ENCODE results near the gene CES2.

CES2 gene

DNA sequence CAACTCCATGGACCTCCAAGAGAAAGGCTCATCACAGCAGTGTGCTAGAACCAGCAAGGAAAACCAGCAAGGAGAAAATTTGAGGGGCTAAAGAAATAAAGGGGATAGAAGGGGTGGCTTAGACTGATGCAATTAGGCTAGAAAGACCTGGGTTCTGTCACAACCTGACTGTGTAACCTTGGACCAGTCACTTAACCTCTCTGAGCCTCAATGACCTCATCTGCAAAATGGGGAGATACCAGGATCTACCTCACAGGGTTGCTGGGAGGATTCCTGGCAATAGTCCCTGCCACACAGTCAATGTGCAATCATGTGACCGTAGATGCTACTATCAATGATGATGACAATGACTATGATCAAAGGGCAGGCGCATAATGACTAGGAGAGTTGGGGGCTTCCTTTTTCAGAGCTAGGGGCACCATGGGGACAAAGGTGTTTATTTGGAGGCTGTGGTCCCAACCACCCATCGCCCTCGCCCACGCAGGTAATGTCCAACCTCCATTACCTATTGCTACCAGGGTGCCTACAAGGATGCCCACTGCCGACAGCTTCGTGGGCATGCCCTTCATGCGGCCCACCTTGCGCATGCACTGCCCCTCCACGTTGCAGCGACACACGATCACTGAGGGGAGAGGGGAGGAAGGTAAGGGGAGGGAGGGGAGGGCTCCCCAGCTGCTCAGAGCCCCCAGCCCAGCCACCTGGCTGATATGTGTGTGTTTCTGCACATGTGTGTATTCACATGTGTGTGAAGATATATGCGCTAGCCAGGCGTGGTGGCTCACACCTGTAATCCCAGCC, 26.4 kb upstream of the CES2 start:
- Histone ChIP-seq H2AK5ac (ENCODE audit: low read length) (no peak overlapping the region), H2BK5ac (ENCODE audit: low read length) (no peak overlapping the region), H3K18ac (ENCODE audit: low read length) (no peak overlapping the region), H3K79me1 (ENCODE audit: low read length) (no peaks in the 10 kb centered on the region), H3K23ac (ENCODE audit: low read length) (no peak overlapping the region), H3K4ac (ENCODE audit: low read depth, low read length) (no peak overlapping the region), H3K9ac (ENCODE audit: low read length) (no peak overlapping the region), H2BK15ac (replicated peaks; ENCODE audit: low read depth) (no peak overlapping the region), H3K79me2 (ENCODE audit: control insufficient read depth, insufficient read depth, low read length) (no peaks in the 10 kb centered on the region), H3K36me3 (ENCODE audit: control insufficient read depth, insufficient read depth, low read length) (no peaks in the 10 kb centered on the region), H4K8ac (ENCODE audit: low read depth, low read length) (no peak overlapping the region), H3K56ac (ENCODE audit: low read length) (no peak overlapping the region), H3K27me3 (ENCODE audit: insufficient read depth, low read length, poor library complexity) (no peaks in the 10 kb centered on the region), H4K5ac (ENCODE audit: low read length) (no peak overlapping the region), H3K4me3 (ENCODE audit: low read length) (no peak overlapping the region), H3K4me1 (ENCODE audit: control insufficient read depth, low read depth, low read length) (no peaks in the 10 kb centered on the region), H3K4me2 (ENCODE audit: low read length) (no peak overlapping the region), H2BK120ac (ENCODE audit: low read depth, low read length) (no peak overlapping the region), H3K27ac (ENCODE audit: low read depth, low read length) (no peak overlapping the region)
- WGBS (ENCODE audit: extremely low coverage, insufficient coverage, low lambda C conversion rate): no CpG with 5 or more reads among the region's 14 CpGs
- no peak for DNase-seq

DNA sequence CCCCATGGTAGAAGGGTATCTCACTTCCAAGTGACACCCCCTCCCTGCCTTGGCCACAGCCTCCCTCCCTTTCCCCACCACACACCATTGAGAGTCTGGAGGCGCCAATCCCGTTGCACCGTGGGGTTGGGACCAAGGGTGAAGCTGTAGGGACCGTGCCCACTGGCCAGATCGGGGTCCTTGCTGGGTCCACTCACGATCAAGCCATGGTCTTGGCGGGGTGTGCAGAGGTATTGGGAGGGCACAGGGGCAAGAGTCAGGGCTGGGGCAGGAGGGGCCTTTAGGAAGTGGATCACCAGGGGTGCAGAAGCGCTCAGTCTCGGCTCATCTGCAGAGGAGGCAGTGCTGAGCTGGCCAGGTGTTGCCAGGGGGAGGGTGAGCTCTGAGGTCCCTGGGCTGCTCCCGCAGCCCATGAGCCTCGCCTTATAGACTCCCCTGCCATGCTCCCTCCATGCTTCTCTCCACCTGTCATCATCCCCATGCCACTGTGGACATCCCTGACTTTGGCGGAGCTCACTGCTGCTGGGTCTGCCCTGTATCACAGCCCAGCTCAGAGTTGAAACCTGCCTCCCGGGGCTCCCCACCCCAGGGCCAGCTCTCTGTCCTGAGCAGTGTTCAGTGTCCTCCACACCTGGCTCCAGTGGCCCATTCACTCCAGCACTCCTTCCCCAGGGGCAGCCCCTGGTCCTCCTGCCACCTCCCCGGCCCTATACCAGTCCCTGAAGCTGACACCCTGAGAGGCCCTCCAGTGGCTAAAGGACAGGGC, 25.0 kb upstream of the CES2 start:
- no peak overlapping the region for H3K27ac ChIP-seq (ENCODE audit: low read depth, low read length)
- no peak overlapping the region for H2AK5ac ChIP-seq (ENCODE audit: low read length)
- no peak overlapping the region for H2BK120ac ChIP-seq (ENCODE audit: low read depth, low read length)
- H3K27me3 ChIP-seq (ENCODE audit: insufficient read depth, low read length, poor library complexity): no peaks in the 10 kb centered on the region
- WGBS (ENCODE audit: extremely low coverage, insufficient coverage, low lambda C conversion rate): no CpG with 5 or more reads among the region's 14 CpGs
- no peaks in the 10 kb centered on the region for H3K79me1 ChIP-seq (ENCODE audit: low read length)
- H3K56ac ChIP-seq (ENCODE audit: low read length): no peak overlapping the region
- no peaks in the 10 kb centered on the region for H3K4me1 ChIP-seq (ENCODE audit: control insufficient read depth, low read depth, low read length)
- H2BK15ac ChIP-seq (replicated peaks; ENCODE audit: low read depth): no peak overlapping the region
- H3K4me3 ChIP-seq (ENCODE audit: low read length): no peak overlapping the region
- no peak overlapping the region for H4K8ac ChIP-seq (ENCODE audit: low read depth, low read length)
- H3K4me2 ChIP-seq (ENCODE audit: low read length): no peak overlapping the region
- no peaks in the 10 kb centered on the region for H3K36me3 ChIP-seq (ENCODE audit: control insufficient read depth, insufficient read depth, low read length)
- no peak overlapping the region for H4K5ac ChIP-seq (ENCODE audit: low read length)
- H3K79me2 ChIP-seq (ENCODE audit: control insufficient read depth, insufficient read depth, low read length): no peaks in the 10 kb centered on the region
- H2BK5ac ChIP-seq (ENCODE audit: low read length): no peak overlapping the region
- DNase-seq: no peak
- H3K23ac ChIP-seq (ENCODE audit: low read length): no peak overlapping the region
- H3K4ac ChIP-seq (ENCODE audit: low read depth, low read length): no peak overlapping the region
- H3K9ac ChIP-seq (ENCODE audit: low read length): no peak overlapping the region
- H3K18ac ChIP-seq (ENCODE audit: low read length): no peak overlapping the region

DNA sequence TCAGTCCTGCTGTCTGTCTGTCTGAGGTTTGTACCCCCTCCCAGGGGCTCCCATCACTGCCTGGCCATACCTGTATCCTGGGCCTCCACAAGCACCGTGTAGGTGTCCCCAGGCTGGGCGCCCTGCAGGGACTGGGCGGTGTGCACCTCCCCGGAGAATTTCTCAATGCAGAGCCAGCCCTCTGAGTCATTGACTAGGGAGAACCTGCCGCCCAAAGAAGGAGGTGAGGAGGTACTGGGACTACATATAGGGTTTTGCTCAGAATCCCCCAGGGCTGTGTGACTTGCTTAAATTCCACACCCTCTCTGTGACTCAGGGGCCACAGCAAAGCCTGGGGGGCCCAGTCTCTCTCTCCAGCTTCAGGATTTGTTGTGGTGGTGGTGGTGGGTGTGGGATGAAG, 24.2 kb upstream of the CES2 start:
- Histone ChIP-seq H3K9ac (ENCODE audit: low read length) (no peak overlapping the region), H4K8ac (ENCODE audit: low read depth, low read length) (no peak overlapping the region), H2BK120ac (ENCODE audit: low read depth, low read length) (no peak overlapping the region), H3K23ac (ENCODE audit: low read length) (no peak overlapping the region), H2BK5ac (ENCODE audit: low read length) (no peak overlapping the region), H3K4ac (ENCODE audit: low read depth, low read length) (no peak overlapping the region), H3K27me3 (ENCODE audit: insufficient read depth, low read length, poor library complexity) (no peaks in the 10 kb centered on the region), H3K79me1 (ENCODE audit: low read length) (no peaks in the 10 kb centered on the region), H3K18ac (ENCODE audit: low read length) (no peak overlapping the region), H3K4me1 (ENCODE audit: control insufficient read depth, low read depth, low read length) (no peaks in the 10 kb centered on the region), H2AK5ac (ENCODE audit: low read length) (no peak overlapping the region), H3K27ac (ENCODE audit: low read depth, low read length) (no peak overlapping the region), H3K36me3 (ENCODE audit: control insufficient read depth, insufficient read depth, low read length) (no peaks in the 10 kb centered on the region), H3K79me2 (ENCODE audit: control insufficient read depth, insufficient read depth, low read length) (no peaks in the 10 kb centered on the region), H3K56ac (ENCODE audit: low read length) (no peak overlapping the region), H3K4me3 (ENCODE audit: low read length) (no peak overlapping the region), H4K5ac (ENCODE audit: low read length) (no peak overlapping the region), H3K4me2 (ENCODE audit: low read length) (no peak overlapping the region), H2BK15ac (replicated peaks; ENCODE audit: low read depth) (no peak overlapping the region)
- no peak for DNase-seq
- no CpG with 5 or more reads among the region's 5 CpGs for WGBS (ENCODE audit: extremely low coverage, insufficient coverage, low lambda C conversion rate)

DNA sequence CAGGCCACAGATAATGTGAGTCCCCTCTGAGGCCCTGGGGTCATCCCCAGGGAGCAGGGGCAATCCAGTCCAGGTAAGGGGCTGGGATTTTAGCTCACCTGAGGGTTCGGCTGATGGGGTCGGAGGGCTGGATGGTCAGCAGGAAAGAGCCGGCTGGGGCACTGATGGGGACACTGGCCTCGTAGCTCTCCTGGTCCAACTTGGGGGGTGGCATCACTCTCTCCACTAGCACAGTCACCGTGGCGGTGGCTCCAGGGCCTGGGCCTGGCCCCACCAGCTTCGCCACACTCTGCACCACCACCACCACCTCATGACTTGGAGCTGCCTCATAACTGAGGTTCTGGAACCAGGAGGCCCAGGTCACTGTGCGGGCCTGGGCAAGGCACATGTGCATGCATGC, 23.5 kb upstream of the CES2 start:
- WGBS (ENCODE audit: extremely low coverage, insufficient coverage, low lambda C conversion rate): no CpG with 5 or more reads among the region's 8 CpGs
- Histone ChIP-seq H3K4ac (ENCODE audit: low read depth, low read length) (no peak overlapping the region), H3K4me1 (ENCODE audit: control insufficient read depth, low read depth, low read length) (no peaks in the 10 kb centered on the region), H3K9ac (ENCODE audit: low read length) (no peak overlapping the region), H2BK15ac (replicated peaks; ENCODE audit: low read depth) (no peak overlapping the region), H2AK5ac (ENCODE audit: low read length) (no peak overlapping the region), H3K4me2 (ENCODE audit: low read length) (no peak overlapping the region), H2BK5ac (ENCODE audit: low read length) (no peak overlapping the region), H3K4me3 (ENCODE audit: low read length) (no peak overlapping the region), H4K5ac (ENCODE audit: low read length) (no peak overlapping the region), H3K56ac (ENCODE audit: low read length) (no peak overlapping the region), H3K27ac (ENCODE audit: low read depth, low read length) (no peak overlapping the region), H3K36me3 (ENCODE audit: control insufficient read depth, insufficient read depth, low read length) (no peaks in the 10 kb centered on the region), H3K79me1 (ENCODE audit: low read length) (no peaks in the 10 kb centered on the region), H4K8ac (ENCODE audit: low read depth, low read length) (no peak overlapping the region), H2BK120ac (ENCODE audit: low read depth, low read length) (no peak overlapping the region), H3K23ac (ENCODE audit: low read length) (no peak overlapping the region), H3K18ac (ENCODE audit: low read length) (no peak overlapping the region), H3K27me3 (ENCODE audit: insufficient read depth, low read length, poor library complexity) (no peaks in the 10 kb centered on the region), H3K79me2 (ENCODE audit: control insufficient read depth, insufficient read depth, low read length) (no peaks in the 10 kb centered on the region)
- no peak for DNase-seq

DNA sequence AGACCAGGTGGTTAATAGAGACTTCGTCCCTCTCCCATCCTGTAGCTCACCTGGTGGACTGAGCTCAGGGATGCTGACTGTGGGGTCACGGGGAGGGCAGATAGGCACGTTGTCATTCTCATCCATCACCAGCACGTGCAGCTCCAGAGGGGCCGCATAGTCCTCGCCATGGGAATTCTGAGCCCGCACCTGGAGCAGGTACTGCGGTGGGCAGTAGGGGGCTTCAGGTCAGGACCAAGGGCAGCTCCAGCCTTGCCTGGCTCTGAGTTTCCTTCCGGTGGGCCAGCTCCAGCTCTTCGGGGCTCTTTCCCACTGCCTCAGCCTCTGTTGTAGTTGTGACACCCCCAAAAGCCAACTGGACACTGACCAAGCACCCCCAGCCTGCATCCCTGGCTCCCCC, 22.2 kb upstream of the CES2 start:
- Histone ChIP-seq H3K27ac (ENCODE audit: low read depth, low read length) (no peak overlapping the region), H3K4me3 (ENCODE audit: low read length) (no peak overlapping the region), H3K9ac (ENCODE audit: low read length) (no peak overlapping the region), H3K79me2 (ENCODE audit: control insufficient read depth, insufficient read depth, low read length) (no peaks in the 10 kb centered on the region), H3K27me3 (ENCODE audit: insufficient read depth, low read length, poor library complexity) (no peaks in the 10 kb centered on the region), H4K5ac (ENCODE audit: low read length) (no peak overlapping the region), H3K18ac (ENCODE audit: low read length) (no peak overlapping the region), H2BK5ac (ENCODE audit: low read length) (no peak overlapping the region), H3K4me1 (ENCODE audit: control insufficient read depth, low read depth, low read length) (no peaks in the 10 kb centered on the region), H3K56ac (ENCODE audit: low read length) (no peak overlapping the region), H3K4ac (ENCODE audit: low read depth, low read length) (no peak overlapping the region), H3K36me3 (ENCODE audit: control insufficient read depth, insufficient read depth, low read length) (no peaks in the 10 kb centered on the region), H2BK120ac (ENCODE audit: low read depth, low read length) (no peak overlapping the region), H3K23ac (ENCODE audit: low read length) (no peak overlapping the region), H2AK5ac (ENCODE audit: low read length) (no peak overlapping the region), H2BK15ac (replicated peaks; ENCODE audit: low read depth) (no peak overlapping the region), H4K8ac (ENCODE audit: low read depth, low read length) (no peak overlapping the region), H3K4me2 (ENCODE audit: low read length) (no peak overlapping the region), H3K79me1 (ENCODE audit: low read length) (no peaks in the 10 kb centered on the region)
- DNase-seq: peak; percentile 29
- no CpG with 5 or more reads among the region's 10 CpGs for WGBS (ENCODE audit: extremely low coverage, insufficient coverage, low lambda C conversion rate)

All from mesendoderm (in vitro differentiated cells).